ENCODE measurements around the gene NLGN1.

- TF ChIP-seq, protein P1, sequence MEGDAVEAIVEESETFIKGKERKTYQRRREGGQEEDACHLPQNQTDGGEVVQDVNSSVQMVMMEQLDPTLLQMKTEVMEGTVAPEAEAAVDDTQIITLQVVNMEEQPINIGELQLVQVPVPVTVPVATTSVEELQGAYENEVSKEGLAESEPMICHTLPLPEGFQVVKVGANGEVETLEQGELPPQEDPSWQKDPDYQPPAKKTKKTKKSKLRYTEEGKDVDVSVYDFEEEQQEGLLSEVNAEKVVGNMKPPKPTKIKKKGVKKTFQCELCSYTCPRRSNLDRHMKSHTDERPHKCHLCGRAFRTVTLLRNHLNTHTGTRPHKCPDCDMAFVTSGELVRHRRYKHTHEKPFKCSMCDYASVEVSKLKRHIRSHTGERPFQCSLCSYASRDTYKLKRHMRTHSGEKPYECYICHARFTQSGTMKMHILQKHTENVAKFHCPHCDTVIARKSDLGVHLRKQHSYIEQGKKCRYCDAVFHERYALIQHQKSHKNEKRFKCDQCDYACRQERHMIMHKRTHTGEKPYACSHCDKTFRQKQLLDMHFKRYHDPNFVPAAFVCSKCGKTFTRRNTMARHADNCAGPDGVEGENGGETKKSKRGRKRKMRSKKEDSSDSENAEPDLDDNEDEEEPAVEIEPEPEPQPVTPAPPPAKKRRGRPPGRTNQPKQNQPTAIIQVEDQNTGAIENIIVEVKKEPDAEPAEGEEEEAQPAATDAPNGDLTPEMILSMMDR (IDR thresholded peaks at IDR 0.05), result no peak
- no peak for TF ChIP-seq POLR2AphosphoS5 (IDR thresholded peaks at IDR 0.05)
Observed at GRCh38 chr3:174068035-174068434, 670.5 kb downstream of the NLGN1 start.
